H9 (cell line): ENCODE data around the gene JCHAIN. TPM values are rescaled to one million over a fixed set of nuclear protein-coding genes. Genes with fewer than 3 reads are reported as not detected.

Experiments
- DNase-seq: peaks from one replicate; pipeline ENCODE4 v3.0.0-alpha.2; 2017
- H2AFZ ChIP-seq: one replicate; pipeline ENCODE4 v1.6.1; 2013; ENCODE audit warnings: mild to moderate bottlenecking, low read length, control low read depth, moderate library complexity
- H2AK5ac ChIP-seq: 2 replicates; pipeline ENCODE4 v1.6.1; 2013; ENCODE audit warnings: low read length, control low read depth, mixed read lengths; ENCODE audit not compliant: insufficient read length
- H2BK120ac ChIP-seq: one replicate; pipeline ENCODE4 v1.6.1; 2013; ENCODE audit warnings: low read depth, mild to moderate bottlenecking, low read length, control low read depth, inconsistent platforms; ENCODE audit not compliant: poor library complexity, severe bottlenecking
- H2BK12ac ChIP-seq: 2 replicates; pipeline ENCODE4 v1.6.1; 2013; ENCODE audit warnings: low read length, control low read depth, mixed read lengths, low read depth; ENCODE audit not compliant: insufficient read length
- H2BK15ac ChIP-seq: 2 replicates; pipeline ENCODE4 v1.6.1; 2013; ENCODE audit warnings: low read depth, low read length, control low read depth
- H2BK20ac ChIP-seq: one replicate; pipeline ENCODE4 v1.6.1; 2013; ENCODE audit warnings: low read depth, mild to moderate bottlenecking, low read length, control low read depth, inconsistent platforms; ENCODE audit not compliant: poor library complexity, severe bottlenecking
- H2BK5ac ChIP-seq: 2 replicates; pipeline ENCODE4 v1.6.1; 2013; ENCODE audit warnings: low read length, control low read depth, mixed read lengths; ENCODE audit not compliant: insufficient read length
- H3K14ac ChIP-seq: 2 replicates; pipeline ENCODE4 v1.6.1; 2013; ENCODE audit warnings: low read length, control low read depth; ENCODE audit not compliant: insufficient read depth
- H3K18ac ChIP-seq: 2 replicates; pipeline ENCODE4 v1.6.1; 2013; ENCODE audit warnings: low read depth, mild to moderate bottlenecking, mixed read lengths, low read length, control low read depth; ENCODE audit not compliant: insufficient read length
- H3K23ac ChIP-seq: 2 replicates; pipeline ENCODE4 v1.6.1; 2013; ENCODE audit warnings: low read length, control low read depth, mixed read lengths, low read depth; ENCODE audit not compliant: insufficient read length
- H3K23me2 ChIP-seq: 2 replicates; pipeline ENCODE4 v1.6.1; 2013; ENCODE audit warnings: low read depth, mild to moderate bottlenecking, mixed read lengths, low read length, control low read depth; ENCODE audit not compliant: insufficient read length, poor library complexity, severe bottlenecking
- H3K27ac ChIP-seq: 2 replicates; pipeline ENCODE4 v1.5.1; 2013; ENCODE audit warnings: low read length, control low read depth, mixed read lengths, low read depth; ENCODE audit not compliant: insufficient read length
- H3K27me3 ChIP-seq: 2 replicates; pipeline ENCODE4 v1.6.1; 2013; ENCODE audit warnings: low read length, control low read depth, inconsistent platforms; ENCODE audit not compliant: insufficient read depth
- H3K4ac ChIP-seq: 2 replicates; pipeline ENCODE4 v1.6.1; 2013; ENCODE audit warnings: low read depth, mild to moderate bottlenecking, control low read depth, inconsistent platforms, low read length, moderate library complexity
- H3K4me1 ChIP-seq: 2 replicates; pipeline ENCODE4 v1.6.1; 2013; ENCODE audit warnings: low read length, control low read depth, inconsistent platforms; ENCODE audit not compliant: insufficient read depth
- H3K4me2 ChIP-seq: 2 replicates; pipeline ENCODE4 v1.6.1; 2013; ENCODE audit warnings: low read length, control low read depth, mixed read lengths; ENCODE audit not compliant: insufficient read length, insufficient read depth
- H3K56ac ChIP-seq: 2 replicates; pipeline ENCODE4 v1.6.1; 2013; ENCODE audit warnings: low read depth, mild to moderate bottlenecking, mixed read lengths, low read length, control low read depth; ENCODE audit not compliant: insufficient read length
- H3K79me1 ChIP-seq: 2 replicates; pipeline ENCODE4 v1.6.1; 2013; ENCODE audit warnings: low read depth, mild to moderate bottlenecking, moderate library complexity, low read length, control low read depth, inconsistent platforms; ENCODE audit not compliant: insufficient read depth, poor library complexity, severe bottlenecking
- H3K79me2 ChIP-seq: 2 replicates; pipeline ENCODE4 v1.6.1; 2013; ENCODE audit warnings: low read length, control low read depth, inconsistent platforms; ENCODE audit not compliant: insufficient read depth
- H3K9ac ChIP-seq: 2 replicates; pipeline ENCODE4 v1.6.1; 2013; ENCODE audit warnings: low read length, control low read depth, mixed read lengths; ENCODE audit not compliant: insufficient read length; ENCODE audit errors: extremely low read depth
- H3K9me3 ChIP-seq: one replicate; pipeline ENCODE4 v1.6.1; 2013; ENCODE audit warnings: low read depth, low read length, inconsistent platforms; ENCODE audit not compliant: control insufficient read depth
- H3T11ph ChIP-seq: one replicate; pipeline ENCODE4 v1.6.1; 2013; ENCODE audit warnings: mild to moderate bottlenecking, low read length, control low read depth, inconsistent platforms
- H4K20me1 ChIP-seq: one replicate; pipeline ENCODE4 v1.6.1; 2013; ENCODE audit not compliant: control insufficient read depth, insufficient read length, insufficient read depth
- H4K5ac ChIP-seq: 2 replicates; pipeline ENCODE4 v1.6.1; 2013; ENCODE audit warnings: low read depth, mild to moderate bottlenecking, mixed read lengths, low read length, control low read depth; ENCODE audit not compliant: insufficient read length
- H4K8ac ChIP-seq: replicated peaks from 2 replicates; pipeline ENCODE4 v1.6.1; 2013; ENCODE audit warnings: low read length, control low read depth, mixed read lengths, low read depth; ENCODE audit not compliant: insufficient read length
- H4K91ac ChIP-seq: 2 replicates; pipeline ENCODE4 v1.6.1; 2013; ENCODE audit warnings: low read depth, mild to moderate bottlenecking, moderate library complexity, mixed read lengths, low read length, control low read depth; ENCODE audit not compliant: insufficient read length
- H3K27ac Mint-ChIP-seq, 3 experiments: 2 replicates in 2 of 3; 3 replicates in 1 of 3; pipeline ENCODE4 v1.8.0; 2020 to 2021; ENCODE audit warnings: mixed read lengths in 3 of 3, mild to moderate bottlenecking in 1 of 3, moderate library complexity in 1 of 3
- H3K27me3 Mint-ChIP-seq: 2 replicates; pipeline ENCODE4 v1.8.0; 2021; ENCODE audit warnings: low read depth, mild to moderate bottlenecking, moderate library complexity, mixed read lengths
- H3K36me3 Mint-ChIP-seq, 3 experiments: 2 replicates in 2 of 3; 3 replicates in 1 of 3; pipeline ENCODE4 v1.8.0; 2020 to 2021; ENCODE audit warnings: low read depth in 3 of 3, mixed read lengths in 3 of 3; ENCODE audit not compliant: insufficient read depth in 1 of 3
- H3K4me1 Mint-ChIP-seq, 2 experiments: 2 replicates each; pipeline ENCODE4 v1.8.0; 2020; ENCODE audit warnings: mixed read lengths in 2 of 2
- H3K4me3 Mint-ChIP-seq, 2 experiments: 2 replicates in 1 of 2; 3 replicates in 1 of 2; pipeline ENCODE4 v1.8.0; 2020 to 2021; ENCODE audit warnings: mild to moderate bottlenecking in 2 of 2, mixed read lengths in 2 of 2, moderate library complexity in 1 of 2
- H3K9me3 Mint-ChIP-seq, 2 experiments: 2 replicates in 1 of 2; 3 replicates in 1 of 2; pipeline ENCODE4 v1.8.0; 2020; ENCODE audit warnings: mild to moderate bottlenecking in 2 of 2, mixed read lengths in 2 of 2, moderate library complexity in 1 of 2
- WGBS: extraction: QIAGEN DNeasy Blood & Tissue Kit; methylation state at CpG from one replicate; pipeline ENCODE4 v1.1.7; 2013; ENCODE audit warnings: missing lambda C conversion rate, low lambda C conversion rate, mixed read lengths; ENCODE audit not compliant: insufficient read length; ENCODE audit errors: extremely low coverage; 5-methylcytosine and 5-hydroxymethylcytosine counted together
- total RNA-seq: library from RNA; stranded (reverse); gene quantifications from 2 replicates; pipeline ENCODE4 v1.2.1, GENCODE V29; 2021
- TF ChIP-seq, protein P1 (sequence below): fragments of 200-600 bp; sonication (generic); conservative IDR thresholded peaks from 3 replicates; pipeline ENCODE4 v1.8.0; 2021; ENCODE audit warnings: antibody characterized with exemption, mild to moderate bottlenecking

The JCHAIN gene
- total RNA-seq, 1 experiment from 2014 or later = not detected

DNA sequence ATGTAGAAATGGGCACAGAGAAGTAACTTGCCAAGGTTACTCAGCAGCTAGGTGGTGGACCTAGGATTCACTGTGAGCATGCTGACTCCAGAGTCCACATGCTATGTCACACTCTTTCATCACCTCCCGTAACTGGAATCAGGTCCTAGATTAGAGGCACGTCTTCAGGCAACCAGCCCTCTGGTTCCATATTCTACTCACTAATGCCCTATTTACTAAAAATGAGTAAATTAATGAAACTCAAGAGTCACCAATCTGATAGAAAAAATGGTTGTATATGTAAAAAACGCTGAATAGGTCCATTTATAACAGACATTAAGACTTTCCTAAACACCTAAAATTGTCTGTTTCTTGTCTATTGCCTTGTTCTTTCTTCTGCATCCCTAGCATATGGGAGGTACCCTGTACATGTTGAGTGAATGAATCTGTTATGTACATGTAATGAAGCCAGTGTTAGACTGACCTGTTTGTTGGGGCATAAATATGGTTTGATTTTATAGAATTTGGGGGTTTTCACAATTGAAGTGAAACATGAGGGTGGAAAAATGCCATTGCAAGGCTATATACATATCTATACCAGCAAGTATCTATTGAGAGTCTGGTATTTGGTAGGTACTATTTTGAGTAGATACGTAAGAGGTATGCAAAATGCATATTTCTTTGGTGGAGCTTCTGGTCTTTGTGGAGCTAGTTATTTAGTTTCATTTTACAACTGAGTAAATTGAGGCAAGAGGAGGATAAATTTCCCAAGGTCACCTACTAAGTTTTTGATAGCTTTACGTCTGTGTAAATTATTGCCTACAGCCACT, 48.0 kb upstream of the JCHAIN start:
- Histone ChIP-seq H2AFZ (no peak overlapping the region), H3K9me3 (no peaks in the 10 kb centered on the region), H3K9ac (no peak overlapping the region), H2AK5ac (no peak overlapping the region), H4K91ac (no peak overlapping the region), H4K20me1 (no peaks in the 10 kb centered on the region), H2BK12ac (no peak overlapping the region), H2BK15ac (no peak overlapping the region), H2BK20ac (no peak overlapping the region), H3K23ac (no peak overlapping the region), H4K8ac (no peak overlapping the region), H3K23me2 (no peaks in the 10 kb centered on the region), H3K4ac (no peak overlapping the region), H3K18ac (no peak overlapping the region), H3K79me2 (no peaks in the 10 kb centered on the region; the same call in 1 of the 2 replicates), H3K79me1 (no peaks in the 10 kb centered on the region), H3K4me1 (no peaks in the 10 kb centered on the region; the same call in 1 of the 2 replicates), H3K27me3 (no peaks in the 10 kb centered on the region), H3K27ac (no peak overlapping the region), H3K56ac (no peak overlapping the region), H2BK120ac (no peak overlapping the region), H3K14ac (no peak overlapping the region), H2BK5ac (no peak overlapping the region), H3K4me2 (no peak overlapping the region), H3T11ph (no peak overlapping the region), H4K5ac (no peak overlapping the region)
- no peaks in the 10 kb centered on the region; a peak in 1 of 7 replicates for H3K36me3 Mint-ChIP-seq
- no peaks in the 10 kb centered on the region for H3K9me3 Mint-ChIP-seq
- TF ChIP-seq, protein P1, sequence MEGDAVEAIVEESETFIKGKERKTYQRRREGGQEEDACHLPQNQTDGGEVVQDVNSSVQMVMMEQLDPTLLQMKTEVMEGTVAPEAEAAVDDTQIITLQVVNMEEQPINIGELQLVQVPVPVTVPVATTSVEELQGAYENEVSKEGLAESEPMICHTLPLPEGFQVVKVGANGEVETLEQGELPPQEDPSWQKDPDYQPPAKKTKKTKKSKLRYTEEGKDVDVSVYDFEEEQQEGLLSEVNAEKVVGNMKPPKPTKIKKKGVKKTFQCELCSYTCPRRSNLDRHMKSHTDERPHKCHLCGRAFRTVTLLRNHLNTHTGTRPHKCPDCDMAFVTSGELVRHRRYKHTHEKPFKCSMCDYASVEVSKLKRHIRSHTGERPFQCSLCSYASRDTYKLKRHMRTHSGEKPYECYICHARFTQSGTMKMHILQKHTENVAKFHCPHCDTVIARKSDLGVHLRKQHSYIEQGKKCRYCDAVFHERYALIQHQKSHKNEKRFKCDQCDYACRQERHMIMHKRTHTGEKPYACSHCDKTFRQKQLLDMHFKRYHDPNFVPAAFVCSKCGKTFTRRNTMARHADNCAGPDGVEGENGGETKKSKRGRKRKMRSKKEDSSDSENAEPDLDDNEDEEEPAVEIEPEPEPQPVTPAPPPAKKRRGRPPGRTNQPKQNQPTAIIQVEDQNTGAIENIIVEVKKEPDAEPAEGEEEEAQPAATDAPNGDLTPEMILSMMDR = no peak
- DNase-seq = no peak
- 0 out of 7 replicates have a peak overlapping the region, but pooled peaks of 1 of the 3 experiments have one; percentile 1 for H3K27ac Mint-ChIP-seq
- no peak overlapping the region for H3K4me3 Mint-ChIP-seq
- WGBS = no CpG with 5 or more reads among the region's 5 CpGs
- H3K4me1 Mint-ChIP-seq = peaks cover 31 to 37% of the 10 kb centered on the region in 2 experiments
- no peaks in the 10 kb centered on the region for H3K27me3 Mint-ChIP-seq
